Measurements from ENCODE around the gene PRCP. TPM values are rescaled to one million over a fixed set of nuclear protein-coding genes. Genes with fewer than 3 reads are reported as not detected.

PRCP gene
- total RNA-seq, 1 experiment from 2014 or later = 51.5 TPM

DNA sequence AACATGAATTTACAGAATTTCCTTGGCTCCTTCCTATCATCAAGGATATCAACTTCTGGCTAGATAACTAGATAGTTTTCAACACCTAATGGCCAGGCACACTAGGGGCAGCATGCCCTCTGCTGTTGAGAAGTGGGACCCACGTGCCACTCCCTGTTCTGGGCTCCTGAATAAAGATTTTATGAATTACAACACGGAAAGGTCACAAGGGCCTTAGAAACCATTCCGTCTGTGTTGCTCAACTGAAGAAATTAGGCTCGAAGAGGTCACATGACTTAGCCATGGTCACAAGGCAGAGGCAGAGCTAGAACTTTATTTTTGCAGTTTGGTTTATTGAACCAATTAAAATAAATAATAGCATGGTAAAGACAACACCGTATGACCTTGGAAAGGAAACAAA, 36.0 kb downstream of the PRCP start:
- no TSS peak for BruUV-seq (replicated peaks)
- TF ChIP-seq EZH2phosphoT487 (IDR thresholded peaks at IDR 0.05; ENCODE audit: borderline replicate concordance, low read length) (no peak), CTCF (conservative IDR thresholded peaks at IDR 0.05; ENCODE audit: low read depth, low read length) (peak; percentile 96)
- CTCF ChIA-PET = no interaction called here

DNA sequence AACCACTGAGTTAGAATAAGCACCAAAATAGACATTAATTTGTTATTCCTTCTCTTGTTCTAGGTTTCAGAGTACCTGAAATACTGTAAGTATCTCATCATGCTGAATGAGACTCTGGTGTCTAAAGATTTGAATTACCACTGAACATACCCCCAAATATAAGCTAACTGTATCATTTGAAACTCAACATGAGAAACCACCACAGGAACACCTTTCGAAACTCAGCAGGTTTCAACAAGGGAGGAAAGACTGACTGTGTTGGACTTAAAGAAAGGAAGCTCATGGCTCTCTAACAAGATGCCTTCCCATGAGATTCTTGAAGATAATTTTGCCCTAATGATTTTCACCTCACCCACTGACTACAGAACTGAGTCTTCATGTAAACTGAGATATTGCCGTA, 37.0 kb downstream of the PRCP start:
- H3K4me1 ChIP-seq (ENCODE audit: insufficient read depth, low read length) = peaks cover 30% of the 10 kb centered on the region
- H3F3A ChIP-seq (ENCODE audit: low read length, unreplicated experiment) = peaks cover 8% of the 10 kb centered on the region
- no peak overlapping the region for H3K9ac ChIP-seq (ENCODE audit: low read length)
- POLR2A ChIA-PET (ENCODE audit: unreplicated experiment) = no interaction called here
- H3K9me2 ChIP-seq (replicated peaks; ENCODE audit: low read length) = no peaks in the 10 kb centered on the region
- intact Hi-C loops (cut with micrococcal nuclease) = no loop called here
- CTCF ChIA-PET = no interaction called here
- TF ChIP-seq EZH2phosphoT487 (IDR thresholded peaks at IDR 0.05; ENCODE audit: borderline replicate concordance, low read length) (no peak), EZH2 (IDR thresholded peaks at IDR 0.05; ENCODE audit: low read length, unreplicated experiment) (no peak), CTCF (conservative IDR thresholded peaks at IDR 0.05; ENCODE audit: low read depth, low read length) (no peak)
- no peaks in the 10 kb centered on the region for H3K9me3 ChIP-seq (ENCODE audit: low read length)
- no peaks in the 10 kb centered on the region for H4K20me1 ChIP-seq (ENCODE audit: low read length)
- H3K4me2 ChIP-seq (ENCODE audit: low read length) = no peak overlapping the region
- peaks cover 5% of the 10 kb centered on the region; the same call in 1 of the 2 replicates for H3K79me2 ChIP-seq (ENCODE audit: low read length)
- no TSS peak for BruUV-seq (replicated peaks)
- H3K36me3 ChIP-seq (ENCODE audit: low read depth, low read length) = no peaks in the 10 kb centered on the region
- ATAC-seq (no peak), DNase-seq (no peak)
- H3K27ac ChIP-seq (ENCODE audit: low read length) = no peak overlapping the region
- no peak overlapping the region for H3K4me3 ChIP-seq (ENCODE audit: low read length)
- no peaks in the 10 kb centered on the region for H3K27me3 ChIP-seq (ENCODE audit: low read length)
- no peak overlapping the region for H2AFZ ChIP-seq (ENCODE audit: low read length)

More for the DNA sequence above, 36.0 kb downstream of the PRCP start:
- intact Hi-C loops (cut with micrococcal nuclease) = loop anchor here (1.0 kb wide), 3 partner anchors 89 to 182 kb away; no protein-coding TSS in a partner anchor
- no peaks in the 10 kb centered on the region for H3K9me2 ChIP-seq (replicated peaks; ENCODE audit: low read length)
- ATAC-seq (peak; percentile 82), DNase-seq (peak; percentile 82)
- POLR2A ChIA-PET (ENCODE audit: unreplicated experiment) = no interaction called here
- H3K4me1 ChIP-seq (ENCODE audit: insufficient read depth, low read length) = peaks cover 19% of the 10 kb centered on the region
- peaks cover 5% of the 10 kb centered on the region; the same call in 1 of the 2 replicates for H3K79me2 ChIP-seq (ENCODE audit: low read length)
- H3K9me3 ChIP-seq (ENCODE audit: low read length) = no peaks in the 10 kb centered on the region
- peak overlapping the region; percentile 12; the same call in 1 of the 2 replicates for H3K4me2 ChIP-seq (ENCODE audit: low read length)
- no peaks in the 10 kb centered on the region for H4K20me1 ChIP-seq (ENCODE audit: low read length)
- peak overlapping the region; percentile 55; the same call in 1 of the 2 replicates for H2AFZ ChIP-seq (ENCODE audit: low read length)
- H3F3A ChIP-seq (ENCODE audit: low read length, unreplicated experiment) = no peaks in the 10 kb centered on the region
- no peaks in the 10 kb centered on the region for H3K27me3 ChIP-seq (ENCODE audit: low read length)
- no peak overlapping the region for H3K9ac ChIP-seq (ENCODE audit: low read length)
- no peak overlapping the region for H3K27ac ChIP-seq (ENCODE audit: low read length)
- no peak overlapping the region for H3K4me3 ChIP-seq (ENCODE audit: low read length)
- no peaks in the 10 kb centered on the region for H3K36me3 ChIP-seq (ENCODE audit: low read depth, low read length)

GRCh38 chr11:82862379-82862778, 37.9 kb downstream of the PRCP start:
- DNase-seq (no peak), ATAC-seq (no peak)
- Histone ChIP-seq H3K9ac (ENCODE audit: low read length) (no peak overlapping the region), H2AFZ (ENCODE audit: low read length) (no peak overlapping the region), H3K4me2 (ENCODE audit: low read length) (no peak overlapping the region), H4K20me1 (ENCODE audit: low read length) (no peaks in the 10 kb centered on the region), H3K36me3 (ENCODE audit: low read depth, low read length) (no peaks in the 10 kb centered on the region), H3K9me3 (ENCODE audit: low read length) (no peaks in the 10 kb centered on the region), H3K79me2 (ENCODE audit: low read length) (peaks cover 8% of the 10 kb centered on the region; the same call in 1 of the 2 replicates), H3K4me3 (ENCODE audit: low read length) (no peak overlapping the region), H3K4me1 (ENCODE audit: insufficient read depth, low read length) (peaks cover 38% of the 10 kb centered on the region), H3F3A (ENCODE audit: low read length, unreplicated experiment) (peaks cover 14% of the 10 kb centered on the region), H3K27me3 (ENCODE audit: low read length) (no peaks in the 10 kb centered on the region), H3K9me2 (replicated peaks; ENCODE audit: low read length) (no peaks in the 10 kb centered on the region), H3K27ac (ENCODE audit: low read length) (no peak overlapping the region)
- TF ChIP-seq CTCF (conservative IDR thresholded peaks at IDR 0.05; ENCODE audit: low read depth, low read length) (no peak), EZH2 (IDR thresholded peaks at IDR 0.05; ENCODE audit: low read length, unreplicated experiment) (no peak)
- CTCF ChIA-PET = no interaction called here
- no TSS peak for BruUV-seq (replicated peaks)
- POLR2A ChIA-PET (ENCODE audit: unreplicated experiment) = no interaction called here
- intact Hi-C loops (cut with micrococcal nuclease) = no loop called here

All from PC-3 (cell line).